Neuron (in vitro differentiated cells): ENCODE data around the gene SRSF1.
"Not testable (repeated sequence)": the region's sequence is repeated elsewhere in the genome, so short reads cannot be mapped to it uniquely, and the experiment has no call there.

Experiments used
- H2AFZ ChIP-seq: one replicate; pipeline ENCODE4 v1.6.1; 2013; ENCODE audit warnings: low read depth, mild to moderate bottlenecking, inconsistent platforms, low read length, moderate library complexity
- H3K27me3 ChIP-seq: one replicate; pipeline ENCODE4 v1.6.1; 2013; ENCODE audit warnings: low read length; ENCODE audit not compliant: insufficient read depth
- H3K36me3 ChIP-seq: one replicate; pipeline ENCODE4 v1.6.1; 2013; ENCODE audit warnings: low read length; ENCODE audit not compliant: insufficient read depth
- H3K4me1 ChIP-seq: one replicate; pipeline ENCODE4 v1.6.1; 2013; ENCODE audit warnings: low read length; ENCODE audit not compliant: insufficient read depth
- H3K4me3 ChIP-seq: 2 replicates; pipeline ENCODE4 v1.5.1; 2013; ENCODE audit warnings: mild to moderate bottlenecking, low read length, moderate library complexity
- H3K9me3 ChIP-seq: one replicate; pipeline ENCODE4 v1.6.1; 2013; ENCODE audit warnings: low read length

The SRSF1 gene

GRCh38 chr17:57980522-57980921 is 26.5 kb downstream of the SRSF1 start:
- no peak overlapping the region for H3K4me3 ChIP-seq
- no peaks in the 10 kb centered on the region for H3K9me3 ChIP-seq
- H3K27me3 ChIP-seq = no peaks in the 10 kb centered on the region
- peaks cover 84% of the 10 kb centered on the region for H3K36me3 ChIP-seq
- no peak overlapping the region for H2AFZ ChIP-seq
- H3K4me1 ChIP-seq = peaks cover 42% of the 10 kb centered on the region

GRCh38 chr17:57979076-57979475 is 28.0 kb downstream of the SRSF1 start:
- H3K4me3 ChIP-seq = no peak overlapping the region
- no peak overlapping the region for H2AFZ ChIP-seq
- H3K9me3 ChIP-seq = no peaks in the 10 kb centered on the region
- no peaks in the 10 kb centered on the region for H3K27me3 ChIP-seq
- H3K36me3 ChIP-seq = peaks cover 90% of the 10 kb centered on the region
- H3K4me1 ChIP-seq = peaks cover 27% of the 10 kb centered on the region

- Histone ChIP-seq H3K4me3 (no peak overlapping the region), H2AFZ (no peak overlapping the region), H3K4me1 (peaks cover 2% of the 10 kb centered on the region), H3K9me3 (no peaks in the 10 kb centered on the region), H3K36me3 (peaks cover 87% of the 10 kb centered on the region), H3K27me3 (no peaks in the 10 kb centered on the region)
Measured at GRCh38 chr17:57976594-57976993, 30.5 kb downstream of the SRSF1 start.

- Histone ChIP-seq H3K4me1 (no peaks in the 10 kb centered on the region), H3K36me3 (peaks cover 73% of the 10 kb centered on the region), H2AFZ (no peak overlapping the region), H3K4me3 (no peak overlapping the region), H3K9me3 (no peaks in the 10 kb centered on the region), H3K27me3 (no peaks in the 10 kb centered on the region)
Measured at GRCh38 chr17:57975044-57975443, 32.0 kb downstream of the SRSF1 start.

- H3K4me3 ChIP-seq = not testable (repeated sequence)
Measured at GRCh38 chr17:57974053-57974824, 32.8 kb downstream of the SRSF1 start.

GRCh38 chr17:57972151-57972550 is 34.9 kb downstream of the SRSF1 start:
- no peaks in the 10 kb centered on the region for H3K9me3 ChIP-seq
- H2AFZ ChIP-seq = no peak overlapping the region
- H3K4me3 ChIP-seq = no peak overlapping the region
- H3K4me1 ChIP-seq = no peaks in the 10 kb centered on the region
- peaks cover 45% of the 10 kb centered on the region for H3K36me3 ChIP-seq
- H3K27me3 ChIP-seq = no peaks in the 10 kb centered on the region

More at GRCh38 chr17:57974053-57974824, 32.8 kb downstream of the SRSF1 start:
- not testable (repeated sequence) for H3K27me3 ChIP-seq, H3K9me3 ChIP-seq, H2AFZ ChIP-seq, H3K4me1 ChIP-seq
- H3K36me3 ChIP-seq = peaks cover 66% of the 10 kb centered on the region

GRCh38 chr17:57971572-57971971 is 35.5 kb downstream of the SRSF1 start:
- Histone ChIP-seq H3K4me3 (no peak overlapping the region), H3K4me1 (no peaks in the 10 kb centered on the region), H3K36me3 (peaks cover 39% of the 10 kb centered on the region), H3K27me3 (no peaks in the 10 kb centered on the region), H3K9me3 (no peaks in the 10 kb centered on the region), H2AFZ (no peak overlapping the region)

GRCh38 chr17:57970710-57971109 is 36.3 kb downstream of the SRSF1 start:
- Histone ChIP-seq H2AFZ (no peak overlapping the region), H3K4me1 (no peaks in the 10 kb centered on the region), H3K36me3 (peaks cover 30% of the 10 kb centered on the region), H3K27me3 (no peaks in the 10 kb centered on the region), H3K4me3 (no peak overlapping the region), H3K9me3 (no peaks in the 10 kb centered on the region)

GRCh38 chr17:57968456-57968855 is 38.6 kb downstream of the SRSF1 start:
- H3K4me1 ChIP-seq = no peaks in the 10 kb centered on the region
- no peak overlapping the region for H3K4me3 ChIP-seq
- H3K9me3 ChIP-seq = no peaks in the 10 kb centered on the region
- peaks cover 10% of the 10 kb centered on the region for H3K36me3 ChIP-seq
- no peak overlapping the region for H2AFZ ChIP-seq
- H3K27me3 ChIP-seq = no peaks in the 10 kb centered on the region

- no peaks in the 10 kb centered on the region for H3K36me3 ChIP-seq
- no peak overlapping the region for H3K4me3 ChIP-seq
- H2AFZ ChIP-seq = no peak overlapping the region
- H3K9me3 ChIP-seq = no peaks in the 10 kb centered on the region
- no peaks in the 10 kb centered on the region for H3K27me3 ChIP-seq
- H3K4me1 ChIP-seq = no peaks in the 10 kb centered on the region
Measured at GRCh38 chr17:57966875-57967274, 40.2 kb downstream of the SRSF1 start.

- no peaks in the 10 kb centered on the region for H3K9me3 ChIP-seq
- H3K27me3 ChIP-seq = no peaks in the 10 kb centered on the region
- H3K4me1 ChIP-seq = no peaks in the 10 kb centered on the region
- no peak overlapping the region for H3K4me3 ChIP-seq
- H2AFZ ChIP-seq = no peak overlapping the region
- no peaks in the 10 kb centered on the region for H3K36me3 ChIP-seq
Measured at GRCh38 chr17:57966246-57966645, 40.8 kb downstream of the SRSF1 start.

GRCh38 chr17:57965521-57966160 is 41.4 kb downstream of the SRSF1 start:
- Histone ChIP-seq H3K4me1 (no peaks in the 10 kb centered on the region), H3K36me3 (no peaks in the 10 kb centered on the region), H3K27me3 (no peaks in the 10 kb centered on the region), H3K9me3 (no peaks in the 10 kb centered on the region), H3K4me3 (no peak overlapping the region), H2AFZ (no peak overlapping the region)

- Histone ChIP-seq H3K27me3 (no peaks in the 10 kb centered on the region), H3K4me3 (no peak overlapping the region), H2AFZ (no peak overlapping the region), H3K9me3 (no peaks in the 10 kb centered on the region), H3K4me1 (no peaks in the 10 kb centered on the region), H3K36me3 (no peaks in the 10 kb centered on the region)
Measured at GRCh38 chr17:57963149-57963511, 43.9 kb downstream of the SRSF1 start.
